NT2/D1 (cell line): ENCODE results near the gene PHACTR3.

ENCODE experiments used
- YY1 ChIP-seq: IDR thresholded peaks from 2 replicates; pipeline ENCODE4 v1.6.1; 2011; ENCODE audit not compliant: insufficient read length, insufficient read depth
- ZNF274 ChIP-seq: IDR thresholded peaks from 2 replicates; pipeline ENCODE4 v1.6.1; 2011; ENCODE audit warnings: mild to moderate bottlenecking, low read depth, low read length

DNA sequence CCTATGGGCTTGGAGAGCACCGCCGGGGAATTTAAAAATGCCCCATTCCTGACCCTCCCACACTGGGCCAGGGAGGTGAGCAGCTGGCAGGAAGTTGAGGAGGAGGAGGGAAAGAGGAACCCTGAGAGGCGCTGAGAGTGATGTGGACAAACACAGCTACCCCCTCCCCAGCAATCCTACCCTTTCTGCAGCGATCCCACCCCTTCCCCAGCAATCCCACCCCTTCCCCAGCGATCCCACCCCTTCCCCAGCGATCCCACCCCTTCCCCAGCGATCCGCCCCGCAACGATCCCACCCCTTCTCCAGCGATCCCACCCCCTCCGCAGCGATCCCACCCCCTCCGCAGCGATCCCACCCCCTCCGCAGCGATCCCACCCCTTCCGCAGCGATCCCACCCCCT, 217.4 kb downstream of the PHACTR3 start:
- no peak for TF ChIP-seq ZNF274
- TF ChIP-seq YY1: no peak
